Measurements from ENCODE around the gene CHRM2. TPM values are rescaled to one million over a fixed set of nuclear protein-coding genes. Genes with fewer than 3 reads are reported as not detected.

CHRM2 gene
- total RNA-seq, 6 donors from 2014 or later: 1.3 to 8.5 (median 3.0) TPM

DNA sequence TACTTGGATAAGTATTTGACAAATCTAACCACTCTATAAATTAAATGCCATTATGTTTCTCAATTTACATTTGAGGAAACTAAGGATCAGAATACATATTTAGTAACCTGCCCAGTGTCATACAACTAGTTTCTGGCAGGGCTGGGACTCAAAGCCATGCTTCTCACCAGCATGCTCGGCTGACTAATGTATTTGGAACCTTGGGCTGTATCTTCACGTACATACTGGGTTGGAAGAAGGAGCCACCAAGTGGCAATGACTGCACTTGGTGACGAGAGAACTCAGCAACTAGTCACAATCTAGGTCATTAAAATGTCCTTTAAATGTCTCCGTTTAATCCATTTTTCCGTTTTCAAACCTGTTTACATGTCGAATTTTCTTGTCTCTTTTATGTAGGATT lies 42.9 kb downstream of the CHRM2 start:
- no peak for TF ChIP-seq POLR2A (IDR thresholded peaks at IDR 0.05)
- TF ChIP-seq POLR2AphosphoS5 (IDR thresholded peaks at IDR 0.05): no peak
- 73 to 87% methylated on average over 6 of the region's 6 CpGs for WGBS, 2 donors
- H3K36me3 ChIP-seq: no peaks in the 10 kb centered on the region
- no peaks in the 10 kb centered on the region for H3K9me3 ChIP-seq
- H3K4me1 ChIP-seq: no peaks in the 10 kb centered on the region
- H3K4me3 ChIP-seq: no peak overlapping the region
- no peaks in the 10 kb centered on the region for H3K27me3 ChIP-seq
- DNase-seq: no peak
- ATAC-seq (ENCODE audit: low FRiP score in 2 of 2): no peak
- no peak overlapping the region for H3K27ac ChIP-seq

DNA sequence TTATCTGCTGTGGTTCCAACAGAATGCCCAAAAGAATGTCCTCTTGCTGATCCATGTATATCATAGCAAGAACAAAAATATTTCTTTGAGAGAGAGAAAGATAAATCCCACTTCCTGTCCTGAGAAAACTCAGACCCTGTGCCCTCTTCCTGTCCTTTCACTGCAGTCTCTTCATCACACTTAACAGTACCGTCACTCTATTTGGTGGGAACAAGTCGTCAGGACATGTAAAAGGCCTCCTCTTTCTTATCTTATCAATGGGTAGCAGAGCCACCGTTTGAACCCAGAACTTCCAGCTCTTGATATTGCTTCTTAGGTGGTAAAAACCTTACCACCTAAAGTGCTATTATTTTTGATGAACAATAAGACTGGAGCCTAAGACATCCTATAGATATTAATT lies 43.9 kb downstream of the CHRM2 start:
- ATAC-seq (ENCODE audit: low FRiP score in 2 of 2) (no peak), DNase-seq (no peak)
- Histone ChIP-seq H3K4me3 (no peak overlapping the region), H3K36me3 (no peaks in the 10 kb centered on the region), H3K27me3 (no peaks in the 10 kb centered on the region), H3K27ac (no peak overlapping the region), H3K4me1 (no peaks in the 10 kb centered on the region), H3K9me3 (no peaks in the 10 kb centered on the region)
- 50 to 53% methylated on average over 3 of the region's 3 CpGs for WGBS, 2 donors
- TF ChIP-seq EP300 (IDR thresholded peaks at IDR 0.05) (no peak), POLR2AphosphoS5 (IDR thresholded peaks at IDR 0.05) (no peak), POLR2A (IDR thresholded peaks at IDR 0.05) (no peak)
- TF ChIP-seq, protein P1, sequence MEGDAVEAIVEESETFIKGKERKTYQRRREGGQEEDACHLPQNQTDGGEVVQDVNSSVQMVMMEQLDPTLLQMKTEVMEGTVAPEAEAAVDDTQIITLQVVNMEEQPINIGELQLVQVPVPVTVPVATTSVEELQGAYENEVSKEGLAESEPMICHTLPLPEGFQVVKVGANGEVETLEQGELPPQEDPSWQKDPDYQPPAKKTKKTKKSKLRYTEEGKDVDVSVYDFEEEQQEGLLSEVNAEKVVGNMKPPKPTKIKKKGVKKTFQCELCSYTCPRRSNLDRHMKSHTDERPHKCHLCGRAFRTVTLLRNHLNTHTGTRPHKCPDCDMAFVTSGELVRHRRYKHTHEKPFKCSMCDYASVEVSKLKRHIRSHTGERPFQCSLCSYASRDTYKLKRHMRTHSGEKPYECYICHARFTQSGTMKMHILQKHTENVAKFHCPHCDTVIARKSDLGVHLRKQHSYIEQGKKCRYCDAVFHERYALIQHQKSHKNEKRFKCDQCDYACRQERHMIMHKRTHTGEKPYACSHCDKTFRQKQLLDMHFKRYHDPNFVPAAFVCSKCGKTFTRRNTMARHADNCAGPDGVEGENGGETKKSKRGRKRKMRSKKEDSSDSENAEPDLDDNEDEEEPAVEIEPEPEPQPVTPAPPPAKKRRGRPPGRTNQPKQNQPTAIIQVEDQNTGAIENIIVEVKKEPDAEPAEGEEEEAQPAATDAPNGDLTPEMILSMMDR (IDR thresholded peaks at IDR 0.05): no peak

DNA sequence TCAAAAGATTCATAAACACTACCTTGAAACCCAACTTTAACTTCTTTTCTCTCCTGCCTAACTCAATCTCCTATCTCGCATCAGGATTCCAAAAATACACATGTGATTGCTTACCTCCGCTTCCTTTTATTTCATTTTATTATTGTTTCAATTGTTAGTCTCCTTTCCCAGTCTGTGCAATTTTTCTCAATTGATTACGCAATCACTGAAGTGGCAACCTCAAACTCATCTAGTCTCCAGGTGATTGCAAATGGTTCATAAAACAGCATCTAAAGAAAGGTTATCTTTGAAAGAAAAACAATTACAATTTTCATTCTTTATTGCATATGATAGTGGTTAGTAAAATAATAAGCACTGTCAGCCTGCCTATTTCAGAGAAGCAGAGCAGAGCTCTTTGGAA lies 45.6 kb downstream of the CHRM2 start:
- H3K27me3 ChIP-seq: no peaks in the 10 kb centered on the region
- WGBS, 2 donors: 74 to 86% methylated on average over 3 of the region's 3 CpGs
- DNase-seq: no peak
- no peaks in the 10 kb centered on the region for H3K36me3 ChIP-seq
- H3K4me3 ChIP-seq: no peak overlapping the region
- ATAC-seq (ENCODE audit: low FRiP score in 2 of 2): no peak
- no peak overlapping the region for H3K27ac ChIP-seq
- TF ChIP-seq EP300 (IDR thresholded peaks at IDR 0.05) (no peak), POLR2AphosphoS5 (IDR thresholded peaks at IDR 0.05) (no peak), POLR2A (IDR thresholded peaks at IDR 0.05) (no peak)
- TF ChIP-seq, protein P1 (IDR thresholded peaks at IDR 0.05): no peak
- H3K4me1 ChIP-seq: no peaks in the 10 kb centered on the region
- H3K9me3 ChIP-seq: no peaks in the 10 kb centered on the region

DNA sequence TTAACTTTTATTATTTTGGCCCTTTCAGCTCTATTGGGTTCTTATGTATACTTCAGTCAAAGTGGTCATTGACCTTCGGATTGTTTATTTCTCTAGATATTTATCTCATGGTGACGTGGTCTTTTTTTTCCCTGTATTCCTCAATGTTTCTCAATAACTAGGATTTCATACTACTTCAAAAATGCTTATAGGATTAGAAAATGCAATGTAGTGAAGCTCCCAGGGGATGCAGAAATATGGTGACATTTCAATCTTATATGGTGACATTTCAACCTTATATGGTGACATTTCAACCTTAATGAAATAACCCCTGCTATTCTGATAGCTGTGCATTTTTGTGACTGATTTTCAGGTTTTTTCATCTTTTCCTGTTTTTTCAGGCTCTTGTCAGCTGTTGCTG lies 51.4 kb downstream of the CHRM2 start:
- no peak overlapping the region for H3K4me3 ChIP-seq
- H3K27me3 ChIP-seq: no peaks in the 10 kb centered on the region
- H3K4me1 ChIP-seq: no peaks in the 10 kb centered on the region
- WGBS, 2 donors: 54 to 66% methylated on average over 2 of the region's 2 CpGs
- no peak overlapping the region for H3K27ac ChIP-seq
- H3K36me3 ChIP-seq: no peaks in the 10 kb centered on the region
- TF ChIP-seq EP300 (IDR thresholded peaks at IDR 0.05) (no peak), POLR2A (IDR thresholded peaks at IDR 0.05) (no peak), POLR2AphosphoS5 (IDR thresholded peaks at IDR 0.05) (no peak)
- TF ChIP-seq, protein P1 (IDR thresholded peaks at IDR 0.05): no peak
- no peak for ATAC-seq (ENCODE audit: low FRiP score in 2 of 2)
- no peaks in the 10 kb centered on the region for H3K9me3 ChIP-seq
- DNase-seq: no peak

DNA sequence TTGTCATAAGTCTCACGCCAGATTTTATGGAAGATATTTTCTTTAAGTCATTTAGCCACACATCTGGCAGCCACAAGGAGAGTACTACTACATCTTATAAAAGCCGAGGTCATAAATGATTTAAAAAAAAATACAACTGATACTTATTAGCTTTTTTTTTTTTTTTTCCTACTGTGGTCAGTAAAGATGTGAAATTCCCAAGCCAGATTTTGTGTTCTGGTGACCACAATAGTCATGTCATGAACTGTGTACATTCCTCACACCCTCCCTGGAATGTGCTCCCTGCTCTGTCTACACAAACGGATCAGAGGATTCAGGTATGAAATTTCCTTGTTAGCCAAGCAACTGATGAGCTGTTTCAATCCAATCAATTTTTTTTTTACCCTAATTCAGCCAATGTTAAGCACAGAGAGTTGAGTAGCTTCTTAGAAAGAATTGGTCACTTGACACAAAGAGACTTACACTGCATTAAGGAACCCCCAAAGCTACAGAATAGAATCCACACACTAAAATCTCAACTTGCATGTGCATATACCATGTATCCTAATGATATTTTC lies 54.7 kb downstream of the CHRM2 start:
- DNase-seq (no peak), ATAC-seq (ENCODE audit: low FRiP score in 2 of 2) (no peak)
- TF ChIP-seq POLR2A (IDR thresholded peaks at IDR 0.05) (no peak), EP300 (IDR thresholded peaks at IDR 0.05) (no peak), POLR2AphosphoS5 (IDR thresholded peaks at IDR 0.05) (no peak)
- TF ChIP-seq, protein P1 (IDR thresholded peaks at IDR 0.05): no peak
- no peak overlapping the region for H3K4me3 ChIP-seq
- WGBS, 2 donors: 64 to 70% methylated on average over 3 of the region's 3 CpGs
- no peaks in the 10 kb centered on the region for H3K36me3 ChIP-seq
- peaks cover 0 to 6% (median 0%) of the 10 kb centered on the region in 4 donors for H3K4me1 ChIP-seq
- H3K9me3 ChIP-seq: no peaks in the 10 kb centered on the region
- no peak overlapping the region for H3K27ac ChIP-seq
- no peaks in the 10 kb centered on the region for H3K27me3 ChIP-seq

Measured in upper lobe of left lung (tissue), 6 donors.